ENCODE measurements around the gene DIP2C. TPM values are rescaled to one million over a fixed set of nuclear protein-coding genes. Genes with fewer than 3 reads are reported as not detected.

DIP2C gene
- total RNA-seq, 3 donors from 2014 or later: 8.0 to 72.0 (median 8.5) TPM

DNA sequence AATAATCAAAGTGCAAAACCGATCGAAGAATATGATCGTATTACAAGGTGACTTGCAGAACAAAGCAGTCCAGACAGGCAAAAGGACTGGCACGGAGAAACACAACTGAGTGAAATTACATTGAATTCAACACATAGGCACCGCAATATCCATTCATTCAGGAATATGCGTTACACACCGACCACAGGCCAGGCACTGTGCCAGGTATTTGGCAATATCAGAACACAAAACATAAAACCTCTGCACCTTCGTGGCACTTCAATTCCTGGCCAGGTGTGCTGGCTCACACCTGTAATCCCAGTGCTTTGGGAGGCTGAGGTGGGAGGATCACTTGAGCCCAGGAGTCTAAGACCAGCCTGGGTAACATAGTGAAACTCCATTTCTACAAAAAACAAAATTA lies 187.9 kb downstream of the DIP2C start:
- Histone ChIP-seq H3K9me3 (no peaks in the 10 kb centered on the region), H3K4me1 (ENCODE audit: low read depth) (no peaks in the 10 kb centered on the region), H3K36me3 (ENCODE audit: low read depth) (no peaks in the 10 kb centered on the region), H3K4me3 (no peak overlapping the region)
- ATAC-seq: no peak
- DNase-seq: no peak
- TF ChIP-seq CTCF (IDR thresholded peaks at IDR 0.05): no peak
- intact Hi-C loops (cut with DNase I, micrococcal nuclease): no loop called here

DNA sequence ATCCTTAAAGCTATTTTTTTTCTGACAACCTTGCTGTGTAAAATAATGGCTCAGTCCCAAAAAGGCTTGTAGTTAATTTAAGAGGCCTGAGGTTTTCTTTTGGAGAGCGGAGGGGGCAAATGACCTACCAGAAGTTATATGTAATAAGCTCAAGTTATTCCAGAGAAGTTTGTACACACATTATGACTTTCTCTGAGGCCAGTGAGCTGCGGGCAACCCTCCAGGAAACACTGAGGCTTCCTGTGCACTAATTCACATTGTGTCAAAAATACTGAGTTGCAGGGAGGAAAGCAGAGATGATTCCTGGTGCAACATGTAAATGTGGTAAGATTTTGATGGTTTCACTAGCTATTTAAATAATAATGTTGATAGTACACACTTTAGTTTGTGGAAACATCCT lies 188.6 kb downstream of the DIP2C start:
- H3K9me3 ChIP-seq: no peaks in the 10 kb centered on the region
- TF ChIP-seq CTCF (IDR thresholded peaks at IDR 0.05): no peak
- intact Hi-C loops (cut with DNase I, micrococcal nuclease): no loop called here
- H3K4me1 ChIP-seq (ENCODE audit: low read depth): no peaks in the 10 kb centered on the region
- DNase-seq (no peak), ATAC-seq (no peak)
- H3K4me3 ChIP-seq: no peak overlapping the region
- no peaks in the 10 kb centered on the region for H3K36me3 ChIP-seq (ENCODE audit: low read depth)

- ATAC-seq: no peak
- peak in 1 of 3 donors; percentile 35 for DNase-seq
- no peak for TF ChIP-seq CTCF (IDR thresholded peaks at IDR 0.05)
- Histone ChIP-seq H3K9me3 (no peaks in the 10 kb centered on the region), H3K36me3 (ENCODE audit: low read depth) (no peaks in the 10 kb centered on the region), H3K4me1 (ENCODE audit: low read depth) (no peaks in the 10 kb centered on the region), H3K4me3 (no peak overlapping the region)
- intact Hi-C loops (cut with DNase I, micrococcal nuclease): no loop called here
Observed at GRCh38 chr10:499991-500390, 189.5 kb downstream of the DIP2C start.

DNA sequence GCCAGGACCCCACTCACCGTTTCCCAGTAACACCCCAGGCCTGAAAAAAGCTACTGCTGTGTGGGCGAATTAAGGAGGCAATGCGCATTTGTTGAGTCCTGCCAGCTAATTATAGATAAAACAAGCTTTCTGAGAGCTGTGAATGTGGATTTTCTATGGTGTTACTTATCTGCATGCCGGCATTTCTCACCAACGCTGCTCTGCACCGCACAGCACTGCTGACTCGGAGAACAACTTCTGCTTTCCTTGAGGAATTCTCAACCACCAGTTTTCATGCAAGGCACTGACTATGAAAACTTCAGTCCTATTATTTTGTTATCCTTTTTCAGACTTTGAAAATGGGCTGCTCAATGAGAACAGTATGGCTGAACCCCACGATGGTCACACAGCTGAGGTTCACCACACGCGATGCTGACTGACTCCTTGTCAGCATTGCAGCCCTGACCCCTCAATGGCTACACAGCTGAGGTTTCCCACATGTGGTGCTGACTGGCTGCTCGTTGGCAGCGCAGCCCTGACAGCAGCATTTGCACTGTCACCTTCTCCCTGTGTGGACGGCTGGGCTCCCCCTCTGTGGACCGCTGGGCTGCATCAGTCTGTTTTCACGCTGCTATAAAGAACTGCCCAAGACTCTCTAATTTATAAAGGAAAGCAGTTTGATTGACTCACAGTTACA lies 190.6 kb downstream of the DIP2C start:
- Histone ChIP-seq H3K4me3 (no peak overlapping the region), H3K36me3 (ENCODE audit: low read depth) (no peaks in the 10 kb centered on the region), H3K4me1 (ENCODE audit: low read depth) (no peaks in the 10 kb centered on the region), H3K9me3 (no peaks in the 10 kb centered on the region)
- no peak for ATAC-seq
- no peak for TF ChIP-seq CTCF (IDR thresholded peaks at IDR 0.05)
- peak in 1 of 3 donors; percentile 18 for DNase-seq
- intact Hi-C loops (cut with DNase I, micrococcal nuclease): no loop called here

DNA sequence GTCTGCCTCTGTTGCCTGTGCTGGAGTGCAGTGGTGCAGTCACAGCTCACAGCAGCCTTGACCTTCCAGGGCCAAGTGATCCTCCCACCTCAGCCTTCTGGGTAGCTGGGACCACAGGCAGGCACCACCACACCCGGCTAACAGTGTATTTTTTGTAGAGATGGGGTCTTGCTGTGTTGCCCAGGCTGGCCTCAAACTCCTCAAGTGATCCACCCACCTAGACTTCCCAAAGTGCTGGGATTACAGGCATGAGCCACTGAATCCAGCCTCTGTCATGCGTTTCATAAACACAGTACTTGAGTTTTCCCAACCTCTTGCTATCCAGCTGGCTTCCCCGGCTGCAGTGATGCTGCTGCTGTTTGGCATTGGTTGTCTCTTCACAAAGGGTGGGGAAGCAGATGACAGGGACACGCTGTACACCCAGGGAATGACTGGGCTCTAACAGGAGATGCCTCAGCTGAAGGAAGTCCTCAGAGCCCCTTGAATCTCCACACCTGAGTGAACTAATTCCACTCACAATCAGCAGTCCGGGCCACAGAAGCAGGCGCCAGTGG lies 191.5 kb downstream of the DIP2C start:
- Histone ChIP-seq H3K9me3 (no peaks in the 10 kb centered on the region), H3K36me3 (ENCODE audit: low read depth) (no peaks in the 10 kb centered on the region), H3K4me1 (ENCODE audit: low read depth) (no peaks in the 10 kb centered on the region), H3K4me3 (no peak overlapping the region)
- TF ChIP-seq CTCF (IDR thresholded peaks at IDR 0.05): no peak
- DNase-seq: no peak
- intact Hi-C loops (cut with DNase I, micrococcal nuclease): no loop called here
- no peak for ATAC-seq

Data from mucosa of descending colon (tissue), 3 donors.